Nephron (organoid): ENCODE data around the gene TMPRSS2.
"Not testable (repeated sequence)": the region's sequence is repeated elsewhere in the genome, so short reads cannot be mapped to it uniquely, and the experiment has no call there.

ENCODE experiments used
- H3K27ac Mint-ChIP-seq, 3 experiments: 2 replicates each; pipeline ENCODE4 v1.8.0; 2020; ENCODE audit warnings: mixed read lengths in 3 of 3, mild to moderate bottlenecking in 2 of 3, moderate library complexity in 1 of 3
- H3K27me3 Mint-ChIP-seq: 2 replicates; pipeline ENCODE4 v1.8.0; 2021; ENCODE audit warnings: low read depth, mild to moderate bottlenecking, moderate library complexity, mixed read lengths
- H3K36me3 Mint-ChIP-seq: 2 replicates; pipeline ENCODE4 v1.8.0; 2020; ENCODE audit warnings: low read depth, mixed read lengths
- H3K4me1 Mint-ChIP-seq: 2 replicates; pipeline ENCODE4 v1.8.0; 2020; ENCODE audit warnings: mixed read lengths
- H3K4me3 Mint-ChIP-seq, 3 experiments: 2 replicates each; pipeline ENCODE4 v1.8.0; 2020; ENCODE audit warnings: mild to moderate bottlenecking in 3 of 3, mixed read lengths in 3 of 3, moderate library complexity in 2 of 3
- H3K9me3 Mint-ChIP-seq: 2 replicates; pipeline ENCODE4 v1.8.0; 2020; ENCODE audit warnings: mixed read lengths
- TF ChIP-seq, protein P1 (sequence below), 3 experiments: fragments of 200-600 bp; sonication (generic); IDR thresholded peaks; one replicate each; pipeline ENCODE4 v1.5.0; 2021; ENCODE audit warnings: antibody characterized with exemption in 3 of 3; ENCODE audit not compliant: unreplicated experiment in 3 of 3

TMPRSS2 gene

DNA sequence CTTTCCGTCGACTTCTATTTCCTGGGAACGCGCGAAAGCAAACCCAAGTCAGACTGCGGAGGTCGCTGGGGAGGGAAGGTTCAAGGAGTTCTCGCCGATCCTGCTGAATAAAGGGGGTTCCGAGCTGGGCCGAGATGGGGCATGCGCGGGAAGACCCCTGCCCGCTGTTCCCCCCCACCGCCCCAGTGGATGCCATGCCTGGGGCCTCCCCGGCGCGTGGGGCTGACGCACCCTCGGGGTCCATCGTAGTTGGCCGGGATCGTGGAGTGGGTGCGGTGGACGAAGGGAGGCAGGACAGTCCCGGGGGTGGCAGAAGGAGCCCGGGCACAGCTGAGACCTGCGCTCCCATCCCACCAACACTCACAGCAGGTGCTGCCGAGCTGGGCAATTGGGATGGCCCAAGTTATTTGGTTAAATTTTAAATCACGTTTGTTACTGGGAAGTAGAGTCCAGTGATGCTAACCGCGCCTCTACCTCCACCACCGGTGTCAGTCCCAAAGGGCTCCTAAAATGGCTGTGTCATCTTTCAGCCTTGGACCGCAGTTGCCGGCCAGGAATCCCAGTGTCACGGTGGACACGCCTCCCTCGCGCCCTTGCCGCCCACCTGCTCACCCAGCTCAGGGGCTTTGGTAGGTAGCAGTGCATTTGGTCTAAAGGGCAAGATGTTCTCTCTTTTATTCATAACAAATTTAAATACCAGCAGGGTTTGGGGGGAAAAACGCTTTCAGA, 81.1 kb downstream of the TMPRSS2 start:
- H3K27ac Mint-ChIP-seq, result no peak overlapping the region
- TF ChIP-seq, protein P1, sequence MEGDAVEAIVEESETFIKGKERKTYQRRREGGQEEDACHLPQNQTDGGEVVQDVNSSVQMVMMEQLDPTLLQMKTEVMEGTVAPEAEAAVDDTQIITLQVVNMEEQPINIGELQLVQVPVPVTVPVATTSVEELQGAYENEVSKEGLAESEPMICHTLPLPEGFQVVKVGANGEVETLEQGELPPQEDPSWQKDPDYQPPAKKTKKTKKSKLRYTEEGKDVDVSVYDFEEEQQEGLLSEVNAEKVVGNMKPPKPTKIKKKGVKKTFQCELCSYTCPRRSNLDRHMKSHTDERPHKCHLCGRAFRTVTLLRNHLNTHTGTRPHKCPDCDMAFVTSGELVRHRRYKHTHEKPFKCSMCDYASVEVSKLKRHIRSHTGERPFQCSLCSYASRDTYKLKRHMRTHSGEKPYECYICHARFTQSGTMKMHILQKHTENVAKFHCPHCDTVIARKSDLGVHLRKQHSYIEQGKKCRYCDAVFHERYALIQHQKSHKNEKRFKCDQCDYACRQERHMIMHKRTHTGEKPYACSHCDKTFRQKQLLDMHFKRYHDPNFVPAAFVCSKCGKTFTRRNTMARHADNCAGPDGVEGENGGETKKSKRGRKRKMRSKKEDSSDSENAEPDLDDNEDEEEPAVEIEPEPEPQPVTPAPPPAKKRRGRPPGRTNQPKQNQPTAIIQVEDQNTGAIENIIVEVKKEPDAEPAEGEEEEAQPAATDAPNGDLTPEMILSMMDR (IDR thresholded peaks at IDR 0.05; ENCODE audit: unreplicated experiment in 3 of 3), result no peak
- H3K4me1 Mint-ChIP-seq, result no peaks in the 10 kb centered on the region
- no peaks in the 10 kb centered on the region for H3K36me3 Mint-ChIP-seq
- peaks cover 52% of the 10 kb centered on the region for H3K27me3 Mint-ChIP-seq
- H3K9me3 Mint-ChIP-seq, result peaks cover 2% of the 10 kb centered on the region
- H3K4me3 Mint-ChIP-seq, result peak overlapping the region in 2 of 3 experiments; percentile 30 to 73

DNA sequence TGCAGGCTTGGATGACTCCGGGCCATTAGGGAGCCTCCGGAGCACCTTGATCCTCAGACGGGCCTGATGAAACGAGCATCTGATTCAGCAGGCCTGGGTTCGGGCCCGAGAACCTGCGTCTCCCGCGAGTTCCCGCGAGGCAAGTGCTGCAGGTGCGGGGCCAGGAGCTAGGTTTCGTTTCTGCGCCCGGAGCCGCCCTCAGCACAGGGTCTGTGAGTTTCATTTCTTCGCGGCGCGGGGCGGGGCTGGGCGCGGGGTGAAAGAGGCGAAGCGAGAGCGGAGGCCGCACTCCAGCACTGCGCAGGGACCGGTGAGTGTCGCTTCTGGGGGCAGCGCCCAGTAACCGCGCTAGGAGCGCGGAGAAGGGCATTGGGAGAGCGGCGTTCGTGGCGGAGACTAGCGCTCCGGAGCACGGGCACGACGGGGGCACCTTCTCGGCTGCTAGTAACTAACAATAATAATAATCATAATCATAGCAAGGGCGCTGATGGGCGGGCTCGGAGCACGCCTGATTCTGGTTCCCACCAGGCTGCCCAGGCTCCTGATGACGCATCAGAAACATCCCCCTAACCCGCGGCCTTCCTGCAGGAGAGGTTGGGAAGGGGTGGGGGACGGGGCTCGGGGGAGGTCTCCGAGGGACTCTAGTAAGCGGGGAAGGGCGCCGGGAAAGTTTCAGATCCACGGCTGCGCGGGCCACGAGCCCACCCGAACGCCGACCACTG, 81.8 kb downstream of the TMPRSS2 start, which contains the start of gene MX1:
Gene MX1, plus strand, starts transcription at position 286 of the 722 bp plus-strand sequence. CDS start 5,832 bp downstream, outside the sequence.
- Mint-ChIP-seq H3K27ac (no peak within 1 kb of the TSS), H3K27me3 (peaks cover 52% of the 10 kb centered on the region), H3K4me3 (peak within 1 kb of the TSS; percentile 72 to 74 (median 73)), H3K4me1 (peaks cover 2% of the 10 kb centered on the region), H3K36me3 (no peaks in the 10 kb centered on the region), H3K9me3 (peaks cover 2% of the 10 kb centered on the region)
- TF ChIP-seq, protein P1 (IDR thresholded peaks at IDR 0.05; ENCODE audit: unreplicated experiment in 3 of 3), result no peak

DNA sequence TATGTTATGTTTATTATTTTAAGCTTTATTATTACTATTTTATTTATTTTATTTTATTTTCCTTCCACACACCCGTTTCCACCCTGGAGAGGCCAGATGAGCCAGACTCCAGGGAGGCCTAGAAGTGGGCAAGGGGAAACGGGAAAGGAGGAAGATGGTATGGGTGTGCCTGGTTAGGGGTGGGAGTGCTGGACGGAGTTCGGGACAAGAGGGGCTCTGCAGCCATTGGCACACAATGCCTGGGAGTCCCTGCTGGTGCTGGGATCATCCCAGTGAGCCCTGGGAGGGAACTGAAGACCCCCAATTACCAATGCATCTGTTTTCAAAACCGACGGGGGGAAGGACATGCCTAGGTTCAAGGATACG, 82.4 kb downstream of the TMPRSS2 start:
- TF ChIP-seq, protein P1 (IDR thresholded peaks at IDR 0.05; ENCODE audit: unreplicated experiment in 3 of 3), result no peak
- Mint-ChIP-seq H3K4me1 (peaks cover 8% of the 10 kb centered on the region), H3K27ac (no peak overlapping the region), H3K36me3 (no peaks in the 10 kb centered on the region), H3K4me3 (peak overlapping the region; percentile 72 to 74 (median 73)), H3K27me3 (peaks cover 51% of the 10 kb centered on the region), H3K9me3 (peaks cover 2% of the 10 kb centered on the region)

DNA sequence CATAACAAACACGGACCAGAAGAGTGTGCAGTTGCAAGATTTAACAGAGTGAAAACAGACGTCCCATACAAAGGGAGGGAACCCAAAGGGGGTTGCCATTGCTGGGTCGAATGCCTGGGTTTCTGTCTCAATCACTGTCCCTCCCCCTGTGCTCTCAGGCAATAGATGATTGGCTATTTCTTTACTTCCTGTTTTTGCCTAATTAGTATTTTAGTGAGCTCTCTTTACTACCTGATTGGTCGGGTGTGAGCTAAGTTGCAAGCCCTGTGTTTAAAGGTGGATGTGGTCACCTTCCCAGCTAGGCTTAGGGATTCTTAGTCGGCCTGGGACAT, 84.7 kb downstream of the TMPRSS2 start:
- H3K4me1 Mint-ChIP-seq, H3K36me3 Mint-ChIP-seq, H3K9me3 Mint-ChIP-seq: not testable (repeated sequence)
- Mint-ChIP-seq H3K27ac (peak overlapping the region in 1 of 3 experiments; percentile 77), H3K4me3 (peak overlapping the region in 2 of 3 experiments; percentile 61 to 68), H3K27me3 (peaks cover 39% of the 10 kb centered on the region)

DNA sequence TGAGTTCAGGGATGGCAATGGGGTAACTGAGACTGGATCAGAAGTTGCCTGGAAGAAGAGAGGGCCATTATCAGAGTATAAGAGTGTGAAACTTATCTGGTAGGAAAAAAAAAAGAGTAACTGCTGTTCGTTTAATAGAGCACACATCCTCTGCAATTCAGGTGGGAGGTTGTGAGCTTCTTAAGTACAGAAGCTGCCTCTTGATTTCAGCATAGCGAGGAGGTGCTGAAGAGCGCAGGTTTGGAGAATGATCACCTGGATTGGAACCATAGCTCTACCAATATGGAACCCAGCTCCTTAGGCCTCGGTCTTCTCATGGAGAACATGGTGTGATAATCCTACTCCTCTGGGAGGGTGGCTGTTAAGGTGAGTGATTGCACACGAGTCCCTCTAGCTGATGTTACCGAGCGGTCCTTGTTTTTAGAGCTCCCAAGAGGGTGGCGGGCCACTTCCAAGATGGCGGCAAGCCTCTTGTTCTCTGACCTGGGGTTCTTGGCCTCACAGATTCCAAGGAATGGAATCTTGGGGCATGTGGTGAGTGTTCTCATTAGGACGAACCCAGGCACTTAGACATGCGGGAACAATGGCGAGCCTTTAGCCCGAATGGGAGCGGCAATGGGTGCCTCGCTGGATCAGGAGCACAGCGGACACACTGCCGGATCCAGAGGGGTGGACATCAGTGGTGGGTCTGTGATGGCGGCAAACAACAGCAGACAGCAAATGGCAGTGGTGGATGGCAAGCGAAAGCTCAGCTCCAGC, 85.2 kb downstream of the TMPRSS2 start:
- Mint-ChIP-seq H3K4me1 (peaks cover 9% of the 10 kb centered on the region), H3K9me3 (no peaks in the 10 kb centered on the region), H3K4me3 (no peak overlapping the region), H3K36me3 (no peaks in the 10 kb centered on the region), H3K27me3 (peaks cover 34% of the 10 kb centered on the region), H3K27ac (no peak overlapping the region)
- TF ChIP-seq, protein P1 (IDR thresholded peaks at IDR 0.05; ENCODE audit: unreplicated experiment in 3 of 3), result no peak

DNA sequence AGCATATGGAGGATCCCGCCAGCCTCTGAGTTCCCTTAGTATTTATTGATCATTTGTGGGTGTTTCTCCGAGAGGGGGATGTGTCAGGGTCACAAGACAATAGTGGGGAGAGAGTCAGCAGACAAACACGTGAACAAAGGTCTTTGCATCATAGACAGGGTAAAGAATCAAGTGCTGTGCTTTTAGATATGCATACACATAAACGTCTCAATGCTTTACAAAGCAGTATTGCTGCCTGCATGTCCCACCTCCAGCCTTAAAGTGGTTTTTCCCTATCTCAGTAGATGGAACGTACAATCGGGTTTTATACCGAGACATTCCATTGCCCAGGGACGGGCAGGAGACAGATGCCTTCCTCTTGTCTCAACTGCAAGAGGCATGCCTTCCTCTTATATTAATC, 87.0 kb downstream of the TMPRSS2 start:
- H3K27me3 Mint-ChIP-seq, result peaks cover 17% of the 10 kb centered on the region
- not testable (repeated sequence) for H3K4me1 Mint-ChIP-seq, H3K9me3 Mint-ChIP-seq, H3K36me3 Mint-ChIP-seq
- H3K27ac Mint-ChIP-seq, result peak overlapping the region; percentile 89 to 97 (median 90)
- H3K4me3 Mint-ChIP-seq, result peak overlapping the region; percentile 91 to 92 (median 92)
